Measurements from ENCODE around the gene ASB5. TPM values are rescaled to one million over a fixed set of nuclear protein-coding genes. Genes with fewer than 3 reads are reported as not detected.

ASB5 gene, protein sequence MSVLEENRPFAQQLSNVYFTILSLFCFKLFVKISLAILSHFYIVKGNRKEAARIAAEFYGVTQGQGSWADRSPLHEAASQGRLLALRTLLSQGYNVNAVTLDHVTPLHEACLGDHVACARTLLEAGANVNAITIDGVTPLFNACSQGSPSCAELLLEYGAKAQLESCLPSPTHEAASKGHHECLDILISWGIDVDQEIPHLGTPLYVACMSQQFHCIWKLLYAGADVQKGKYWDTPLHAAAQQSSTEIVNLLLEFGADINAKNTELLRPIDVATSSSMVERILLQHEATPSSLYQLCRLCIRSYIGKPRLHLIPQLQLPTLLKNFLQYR
- not detected for total RNA-seq (ENCODE audit: unreplicated experiment)
- long read RNA-seq, result 0 reads

DNA sequence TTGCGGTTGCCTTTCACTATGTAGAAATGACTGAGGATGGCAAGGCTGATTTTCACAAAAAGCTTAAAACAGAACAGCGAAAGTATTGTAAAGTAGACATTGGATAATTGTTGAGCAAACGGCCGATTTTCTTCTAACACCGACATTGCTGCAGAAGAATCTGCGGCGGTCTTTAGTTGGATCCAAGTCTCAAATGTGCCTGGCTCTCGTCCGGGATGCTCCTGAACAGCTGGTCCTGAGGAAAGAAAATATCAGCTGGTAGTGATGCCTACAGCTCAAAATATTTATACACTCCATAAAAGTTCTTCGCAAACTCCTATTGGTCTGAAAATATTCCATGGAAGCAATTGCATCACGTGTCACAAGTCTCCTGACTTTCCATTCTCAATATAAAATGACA is at the start of gene ASB5:
ASB5 (minus strand) TSS at position 260 of the 400 bp plus-strand sequence; CDS start at position 146, 114 bp downstream.
- no peak within 1 kb of the TSS for H3K27ac Mint-ChIP-seq (ENCODE audit: unreplicated experiment)
- no peaks in the 10 kb centered on the region for H3K4me1 Mint-ChIP-seq (ENCODE audit: low read depth, unreplicated experiment)
- no peaks in the 10 kb centered on the region for H3K27me3 Mint-ChIP-seq (ENCODE audit: unreplicated experiment)
- TF ChIP-seq, protein P1, sequence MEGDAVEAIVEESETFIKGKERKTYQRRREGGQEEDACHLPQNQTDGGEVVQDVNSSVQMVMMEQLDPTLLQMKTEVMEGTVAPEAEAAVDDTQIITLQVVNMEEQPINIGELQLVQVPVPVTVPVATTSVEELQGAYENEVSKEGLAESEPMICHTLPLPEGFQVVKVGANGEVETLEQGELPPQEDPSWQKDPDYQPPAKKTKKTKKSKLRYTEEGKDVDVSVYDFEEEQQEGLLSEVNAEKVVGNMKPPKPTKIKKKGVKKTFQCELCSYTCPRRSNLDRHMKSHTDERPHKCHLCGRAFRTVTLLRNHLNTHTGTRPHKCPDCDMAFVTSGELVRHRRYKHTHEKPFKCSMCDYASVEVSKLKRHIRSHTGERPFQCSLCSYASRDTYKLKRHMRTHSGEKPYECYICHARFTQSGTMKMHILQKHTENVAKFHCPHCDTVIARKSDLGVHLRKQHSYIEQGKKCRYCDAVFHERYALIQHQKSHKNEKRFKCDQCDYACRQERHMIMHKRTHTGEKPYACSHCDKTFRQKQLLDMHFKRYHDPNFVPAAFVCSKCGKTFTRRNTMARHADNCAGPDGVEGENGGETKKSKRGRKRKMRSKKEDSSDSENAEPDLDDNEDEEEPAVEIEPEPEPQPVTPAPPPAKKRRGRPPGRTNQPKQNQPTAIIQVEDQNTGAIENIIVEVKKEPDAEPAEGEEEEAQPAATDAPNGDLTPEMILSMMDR (IDR thresholded peaks at IDR 0.05; ENCODE audit: partially characterized antibody, unreplicated experiment), result no peak
- DNase-seq, result no peak
- no peaks in the 10 kb centered on the region for H3K36me3 Mint-ChIP-seq (ENCODE audit: unreplicated experiment)
- no peaks in the 10 kb centered on the region for H3K9me3 Mint-ChIP-seq (ENCODE audit: unreplicated experiment)
- no peak within 1 kb of the TSS for H3K4me3 Mint-ChIP-seq (ENCODE audit: unreplicated experiment)

DNA sequence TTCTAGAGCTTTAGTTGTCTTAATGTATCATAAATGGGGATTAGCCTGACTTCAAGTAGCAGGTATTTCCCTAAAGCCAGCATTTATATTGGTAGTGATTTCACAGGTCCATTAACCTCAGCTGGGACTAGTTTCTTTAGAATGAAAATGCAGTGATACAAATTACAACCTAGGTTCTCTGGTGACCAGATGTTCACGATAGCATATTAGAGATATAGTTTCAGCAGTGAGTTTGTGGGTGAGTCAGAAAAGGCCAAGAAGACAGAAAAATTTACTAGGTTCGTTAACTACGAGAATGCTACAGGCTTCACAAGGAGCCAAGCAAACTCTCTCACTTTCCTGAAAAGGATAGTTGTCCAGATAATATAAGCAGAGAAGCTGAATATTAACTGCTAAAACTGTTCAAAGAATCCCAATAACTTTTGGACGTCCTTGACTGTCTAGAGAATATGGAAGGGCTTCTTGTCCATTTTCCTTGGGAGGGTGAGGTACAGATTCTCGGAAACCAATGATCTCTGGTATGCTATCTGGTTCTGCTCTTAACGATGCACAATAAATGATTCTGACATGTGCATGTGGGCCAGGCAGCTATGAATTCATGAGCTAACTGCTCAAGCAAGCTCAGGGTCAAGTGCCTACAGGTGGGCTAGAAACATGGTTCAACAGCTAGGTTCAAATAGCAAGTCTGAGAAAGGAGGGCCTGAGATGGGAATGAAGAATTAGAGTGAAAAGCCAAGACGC is 44.7 kb upstream of the ASB5 start:
- H3K36me3 Mint-ChIP-seq (ENCODE audit: unreplicated experiment), result no peaks in the 10 kb centered on the region
- no peak overlapping the region for H3K4me3 Mint-ChIP-seq (ENCODE audit: unreplicated experiment)
- TF ChIP-seq, protein P1 (IDR thresholded peaks at IDR 0.05; ENCODE audit: partially characterized antibody, unreplicated experiment), result no peak
- H3K9me3 Mint-ChIP-seq (ENCODE audit: unreplicated experiment), result no peaks in the 10 kb centered on the region
- no peak overlapping the region for H3K27ac Mint-ChIP-seq (ENCODE audit: unreplicated experiment)
- DNase-seq, result no peak
- H3K27me3 Mint-ChIP-seq (ENCODE audit: unreplicated experiment), result no peaks in the 10 kb centered on the region
- H3K4me1 Mint-ChIP-seq (ENCODE audit: low read depth, unreplicated experiment), result no peaks in the 10 kb centered on the region

DNA sequence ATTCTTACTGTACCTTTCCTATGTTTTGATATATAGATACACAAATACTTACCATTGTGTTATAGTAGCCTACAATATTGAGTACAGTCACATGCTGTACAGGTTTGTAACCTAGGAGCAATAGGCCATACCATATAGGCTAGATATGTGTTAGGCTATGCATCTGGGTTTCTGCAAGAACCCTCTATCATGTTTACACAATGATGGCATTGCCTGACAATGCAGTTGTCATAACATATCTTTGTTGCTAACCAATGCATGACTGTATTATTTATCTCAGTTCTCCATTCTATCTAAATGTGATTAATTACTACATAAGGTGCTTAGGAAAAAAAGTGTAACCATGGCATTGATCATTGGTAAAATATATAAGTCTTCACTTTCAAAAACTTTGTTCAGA is 40.8 kb upstream of the ASB5 start:
- no peaks in the 10 kb centered on the region for H3K4me1 Mint-ChIP-seq (ENCODE audit: low read depth, unreplicated experiment)
- H3K4me3 Mint-ChIP-seq (ENCODE audit: unreplicated experiment), result no peak overlapping the region
- no peaks in the 10 kb centered on the region for H3K9me3 Mint-ChIP-seq (ENCODE audit: unreplicated experiment)
- H3K27ac Mint-ChIP-seq (ENCODE audit: unreplicated experiment), result no peak overlapping the region
- TF ChIP-seq, protein P1 (IDR thresholded peaks at IDR 0.05; ENCODE audit: partially characterized antibody, unreplicated experiment), result no peak
- H3K36me3 Mint-ChIP-seq (ENCODE audit: unreplicated experiment), result no peaks in the 10 kb centered on the region
- no peaks in the 10 kb centered on the region for H3K27me3 Mint-ChIP-seq (ENCODE audit: unreplicated experiment)
- no peak for DNase-seq

DNA sequence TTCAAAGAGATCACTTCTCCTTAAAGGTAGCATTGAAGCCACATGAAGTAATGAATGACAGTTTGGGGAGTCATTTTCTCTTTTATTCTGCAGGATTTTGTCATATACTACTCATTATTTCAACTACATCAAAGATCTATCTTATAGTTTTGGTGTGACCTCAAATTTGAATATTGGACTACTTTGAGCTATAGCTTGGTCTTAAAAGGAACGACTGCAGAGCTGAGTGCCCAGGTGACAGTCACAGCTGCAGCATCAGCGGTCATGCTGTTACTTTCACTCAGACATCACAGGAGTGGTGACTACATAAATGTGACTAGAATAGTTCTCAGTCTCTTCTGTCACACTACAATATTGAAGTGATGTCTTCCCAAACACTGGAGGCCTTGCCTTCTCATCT is 40.0 kb upstream of the ASB5 start:
- H3K4me3 Mint-ChIP-seq (ENCODE audit: unreplicated experiment), result no peak overlapping the region
- no peaks in the 10 kb centered on the region for H3K4me1 Mint-ChIP-seq (ENCODE audit: low read depth, unreplicated experiment)
- DNase-seq, result no peak
- no peaks in the 10 kb centered on the region for H3K36me3 Mint-ChIP-seq (ENCODE audit: unreplicated experiment)
- H3K27ac Mint-ChIP-seq (ENCODE audit: unreplicated experiment), result no peak overlapping the region
- TF ChIP-seq, protein P1 (IDR thresholded peaks at IDR 0.05; ENCODE audit: partially characterized antibody, unreplicated experiment), result no peak
- no peaks in the 10 kb centered on the region for H3K27me3 Mint-ChIP-seq (ENCODE audit: unreplicated experiment)
- no peaks in the 10 kb centered on the region for H3K9me3 Mint-ChIP-seq (ENCODE audit: unreplicated experiment)

DNA sequence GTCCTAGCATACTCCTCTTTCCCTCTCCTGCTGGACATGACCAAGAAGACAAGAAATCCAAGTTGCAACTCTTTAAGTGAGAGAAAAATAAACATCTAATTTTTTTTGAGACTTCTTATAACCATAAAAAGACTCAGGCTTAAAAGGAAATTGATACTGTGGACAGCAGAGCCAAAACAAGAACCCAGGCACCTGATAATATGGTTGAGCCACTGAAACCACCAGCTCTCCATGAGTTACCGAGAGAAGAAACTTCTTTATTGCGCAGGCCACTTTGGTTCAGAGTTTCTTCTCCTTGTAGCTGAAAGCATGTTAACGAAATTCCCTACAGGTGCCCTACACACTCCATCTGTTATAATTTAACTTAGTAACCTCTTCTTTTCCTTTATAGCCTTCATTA is 39.4 kb upstream of the ASB5 start:
- H3K27me3 Mint-ChIP-seq (ENCODE audit: unreplicated experiment), result no peaks in the 10 kb centered on the region
- TF ChIP-seq, protein P1 (IDR thresholded peaks at IDR 0.05; ENCODE audit: partially characterized antibody, unreplicated experiment), result no peak
- no peak overlapping the region for H3K4me3 Mint-ChIP-seq (ENCODE audit: unreplicated experiment)
- no peak overlapping the region for H3K27ac Mint-ChIP-seq (ENCODE audit: unreplicated experiment)
- H3K9me3 Mint-ChIP-seq (ENCODE audit: unreplicated experiment), result no peaks in the 10 kb centered on the region
- H3K4me1 Mint-ChIP-seq (ENCODE audit: low read depth, unreplicated experiment), result no peaks in the 10 kb centered on the region
- DNase-seq, result no peak
- no peaks in the 10 kb centered on the region for H3K36me3 Mint-ChIP-seq (ENCODE audit: unreplicated experiment)

Data from glutamatergic neuron (in vitro differentiated cells).